Measurements from ENCODE around the gene INTS14.

INTS14 gene

DNA sequence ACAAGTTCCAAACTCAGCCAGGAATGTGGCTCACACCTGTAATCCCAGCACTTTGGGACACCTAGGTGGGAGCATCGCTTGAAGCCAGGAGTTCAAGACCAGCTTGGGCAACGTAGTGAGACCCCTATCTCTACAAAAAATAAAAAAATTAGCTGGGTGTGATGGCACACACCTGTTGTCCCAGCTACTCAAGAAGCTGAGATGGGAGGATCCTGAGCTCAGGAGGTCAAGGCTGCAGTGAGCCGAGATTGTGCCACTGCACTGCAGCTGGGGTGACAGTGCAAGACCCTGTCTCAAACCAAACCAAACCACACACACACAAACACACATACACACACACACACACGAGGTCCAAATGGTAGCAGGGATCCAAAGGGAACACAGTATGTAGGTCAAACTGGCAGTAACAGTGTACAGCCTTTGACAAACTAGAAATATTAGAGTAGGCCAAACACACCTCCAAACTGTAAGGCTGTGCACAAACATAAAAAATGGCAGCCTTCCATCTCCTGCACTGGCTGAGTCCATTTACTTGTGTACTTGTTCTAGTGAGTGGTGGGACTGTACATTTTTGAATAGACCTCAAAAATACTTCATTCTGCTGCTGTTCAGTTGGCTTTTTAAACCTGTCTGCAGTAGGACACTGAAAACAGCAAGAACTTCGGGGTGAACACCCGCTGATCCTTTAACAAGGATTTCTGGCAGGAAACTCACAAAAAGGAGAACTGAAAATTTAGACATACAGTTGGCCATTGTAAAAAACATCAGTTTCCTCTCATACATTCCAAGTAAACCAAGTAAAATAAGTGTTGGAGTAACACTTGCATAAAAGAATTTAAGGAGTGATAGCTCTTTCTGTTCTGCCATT lies 33.6 kb downstream of the INTS14 start:
- Histone ChIP-seq H3K79me2 (ENCODE audit: low read length) (no peaks in the 10 kb centered on the region), H3K27ac (ENCODE audit: low read length) (no peak overlapping the region), H3K9me3 (ENCODE audit: insufficient read depth, low read length) (no peaks in the 10 kb centered on the region), H3K4me1 (ENCODE audit: low read length) (peaks cover under 1% of the 10 kb centered on the region; the same call in 1 of the 2 replicates), H3K36me3 (replicated peaks; ENCODE audit: low read depth, low read length) (peaks cover 52% of the 10 kb centered on the region), H3K9ac (ENCODE audit: low read length) (no peak overlapping the region), H3K4me3 (ENCODE audit: low read length) (no peak overlapping the region), H2AFZ (ENCODE audit: low read depth, low read length) (no peak overlapping the region), H3K27me3 (ENCODE audit: low read depth, low read length) (no peaks in the 10 kb centered on the region), H3K4me2 (ENCODE audit: low read length) (no peak overlapping the region), H4K20me1 (ENCODE audit: insufficient read depth, low read length) (0 out of 2 replicates have a peak, but pooled peaks cover 4% of the 10 kb centered on the region)
- no peak for TF ChIP-seq EZH2phosphoT487 (IDR thresholded peaks at IDR 0.05; ENCODE audit: low read depth)
- TF ChIP-seq, protein P1, sequence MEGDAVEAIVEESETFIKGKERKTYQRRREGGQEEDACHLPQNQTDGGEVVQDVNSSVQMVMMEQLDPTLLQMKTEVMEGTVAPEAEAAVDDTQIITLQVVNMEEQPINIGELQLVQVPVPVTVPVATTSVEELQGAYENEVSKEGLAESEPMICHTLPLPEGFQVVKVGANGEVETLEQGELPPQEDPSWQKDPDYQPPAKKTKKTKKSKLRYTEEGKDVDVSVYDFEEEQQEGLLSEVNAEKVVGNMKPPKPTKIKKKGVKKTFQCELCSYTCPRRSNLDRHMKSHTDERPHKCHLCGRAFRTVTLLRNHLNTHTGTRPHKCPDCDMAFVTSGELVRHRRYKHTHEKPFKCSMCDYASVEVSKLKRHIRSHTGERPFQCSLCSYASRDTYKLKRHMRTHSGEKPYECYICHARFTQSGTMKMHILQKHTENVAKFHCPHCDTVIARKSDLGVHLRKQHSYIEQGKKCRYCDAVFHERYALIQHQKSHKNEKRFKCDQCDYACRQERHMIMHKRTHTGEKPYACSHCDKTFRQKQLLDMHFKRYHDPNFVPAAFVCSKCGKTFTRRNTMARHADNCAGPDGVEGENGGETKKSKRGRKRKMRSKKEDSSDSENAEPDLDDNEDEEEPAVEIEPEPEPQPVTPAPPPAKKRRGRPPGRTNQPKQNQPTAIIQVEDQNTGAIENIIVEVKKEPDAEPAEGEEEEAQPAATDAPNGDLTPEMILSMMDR (IDR thresholded peaks at IDR 0.05; ENCODE audit: low read depth, low read length): no peak

DNA sequence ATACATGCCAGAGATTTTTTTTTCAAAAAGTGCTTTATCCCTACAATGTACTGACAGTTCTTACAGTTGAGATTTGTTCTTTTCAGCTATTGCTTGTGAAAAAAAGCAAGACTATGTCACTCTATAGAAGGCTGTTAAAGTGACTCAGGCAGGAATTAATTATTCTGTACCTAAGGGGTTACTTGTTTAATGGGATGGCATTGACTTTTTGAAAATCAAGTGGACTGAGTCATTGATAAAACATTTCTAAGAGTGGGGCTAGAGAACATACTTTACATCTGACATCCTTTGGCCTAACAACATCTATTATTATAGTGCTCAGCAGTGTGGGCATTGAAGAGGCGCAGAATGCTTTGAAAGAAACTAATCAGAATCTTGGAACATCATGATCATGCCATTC lies 34.3 kb downstream of the INTS14 start:
- no peak for TF ChIP-seq EZH2phosphoT487 (IDR thresholded peaks at IDR 0.05; ENCODE audit: low read depth)
- TF ChIP-seq, protein P1 (IDR thresholded peaks at IDR 0.05; ENCODE audit: low read depth, low read length): no peak
- Histone ChIP-seq H3K9me3 (ENCODE audit: insufficient read depth, low read length) (no peaks in the 10 kb centered on the region), H3K27ac (ENCODE audit: low read length) (no peak overlapping the region), H3K4me1 (ENCODE audit: low read length) (peaks cover 7% of the 10 kb centered on the region), H3K27me3 (ENCODE audit: low read depth, low read length) (no peaks in the 10 kb centered on the region), H3K9ac (ENCODE audit: low read length) (no peak overlapping the region), H3K36me3 (replicated peaks; ENCODE audit: low read depth, low read length) (peaks cover 47% of the 10 kb centered on the region), H3K4me3 (ENCODE audit: low read length) (no peak overlapping the region), H2AFZ (ENCODE audit: low read depth, low read length) (no peak overlapping the region), H4K20me1 (ENCODE audit: insufficient read depth, low read length) (0 out of 2 replicates have a peak, but pooled peaks cover 4% of the 10 kb centered on the region), H3K4me2 (ENCODE audit: low read length) (no peak overlapping the region), H3K79me2 (ENCODE audit: low read length) (no peaks in the 10 kb centered on the region)

DNA sequence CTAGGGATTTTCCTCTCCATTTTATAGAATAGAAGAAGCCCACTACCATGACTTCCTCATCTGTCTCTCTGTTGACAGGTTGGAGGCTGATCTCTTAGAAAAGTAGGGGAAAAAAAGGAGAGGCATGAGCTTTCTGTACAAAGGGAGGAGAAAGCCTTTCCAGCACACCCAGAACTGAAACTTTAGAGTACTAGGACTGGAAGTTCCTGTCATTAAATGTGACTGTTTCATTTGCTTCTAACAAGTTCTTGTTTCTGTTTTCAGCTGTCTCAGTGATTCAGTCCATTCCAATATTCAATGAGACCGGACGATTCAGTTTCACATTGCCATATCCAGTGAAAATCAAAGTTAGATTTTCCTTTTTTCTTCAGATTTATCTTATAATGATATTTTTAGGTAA lies 39.0 kb downstream of the INTS14 start:
- no peaks in the 10 kb centered on the region for H4K20me1 ChIP-seq (ENCODE audit: insufficient read depth, low read length)
- H3K4me1 ChIP-seq (ENCODE audit: low read length): peaks cover 10% of the 10 kb centered on the region
- H3K79me2 ChIP-seq (ENCODE audit: low read length): no peaks in the 10 kb centered on the region
- no peak overlapping the region for H3K4me3 ChIP-seq (ENCODE audit: low read length)
- no peaks in the 10 kb centered on the region for H3K9me3 ChIP-seq (ENCODE audit: insufficient read depth, low read length)
- H3K9ac ChIP-seq (ENCODE audit: low read length): no peak overlapping the region
- H2AFZ ChIP-seq (ENCODE audit: low read depth, low read length): no peak overlapping the region
- H3K4me2 ChIP-seq (ENCODE audit: low read length): 0 out of 2 replicates have a peak overlapping the region, but pooled peaks have one; percentile 0
- TF ChIP-seq, protein P1 (IDR thresholded peaks at IDR 0.05; ENCODE audit: low read depth, low read length): no peak
- no peak for TF ChIP-seq EZH2phosphoT487 (IDR thresholded peaks at IDR 0.05; ENCODE audit: low read depth)
- H3K27me3 ChIP-seq (ENCODE audit: low read depth, low read length): no peaks in the 10 kb centered on the region
- peak overlapping the region; percentile 28; the same call in 1 of the 2 replicates for H3K27ac ChIP-seq (ENCODE audit: low read length)
- H3K36me3 ChIP-seq (replicated peaks; ENCODE audit: low read depth, low read length): peaks cover 50% of the 10 kb centered on the region

DNA sequence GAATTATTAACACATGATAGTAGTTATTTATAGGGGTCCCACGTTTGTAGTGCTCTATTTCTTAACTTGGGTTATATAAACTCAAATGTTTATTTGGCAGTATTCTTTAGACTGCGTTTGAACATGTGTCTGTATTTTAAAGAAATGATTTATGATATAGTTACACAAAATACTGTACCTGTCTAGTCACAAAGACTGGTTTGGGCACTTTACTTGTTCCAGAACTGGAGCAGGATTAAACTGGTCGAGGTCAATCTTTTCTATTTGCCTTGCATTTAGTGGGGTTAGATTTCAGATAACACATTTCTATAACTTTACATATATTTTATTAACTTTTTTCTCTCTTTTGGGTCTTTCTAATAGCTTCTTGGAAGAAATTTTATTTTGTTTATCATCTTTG lies 41.2 kb downstream of the INTS14 start:
- no peak overlapping the region for H3K27ac ChIP-seq (ENCODE audit: low read length)
- H3K4me1 ChIP-seq (ENCODE audit: low read length): peaks cover 10% of the 10 kb centered on the region
- H3K9ac ChIP-seq (ENCODE audit: low read length): no peak overlapping the region
- H3K4me3 ChIP-seq (ENCODE audit: low read length): no peak overlapping the region
- TF ChIP-seq, protein P1 (IDR thresholded peaks at IDR 0.05; ENCODE audit: low read depth, low read length): no peak
- TF ChIP-seq EZH2phosphoT487 (IDR thresholded peaks at IDR 0.05; ENCODE audit: low read depth): no peak
- H3K36me3 ChIP-seq (replicated peaks; ENCODE audit: low read depth, low read length): peaks cover 54% of the 10 kb centered on the region
- no peaks in the 10 kb centered on the region for H3K9me3 ChIP-seq (ENCODE audit: insufficient read depth, low read length)
- no peaks in the 10 kb centered on the region for H3K27me3 ChIP-seq (ENCODE audit: low read depth, low read length)
- no peak overlapping the region for H3K4me2 ChIP-seq (ENCODE audit: low read length)
- H2AFZ ChIP-seq (ENCODE audit: low read depth, low read length): no peak overlapping the region
- H3K79me2 ChIP-seq (ENCODE audit: low read length): no peaks in the 10 kb centered on the region
- no peaks in the 10 kb centered on the region for H4K20me1 ChIP-seq (ENCODE audit: insufficient read depth, low read length)
